Astrocyte (in vitro differentiated cells and primary cell): Measurements from ENCODE around the gene PCK1. TPM values are rescaled to one million over a fixed set of nuclear protein-coding genes. Genes with fewer than 3 reads are reported as not detected.

ENCODE experiments used
- DNase-seq: peaks from one replicate; pipeline ENCODE4 v3.0.0-alpha.2; 2010; ENCODE audit warnings: low read depth
- FAIRE-seq: peaks from 2 replicates; lab custom pipeline; 2011; peaks lifted over from hg19 to GRCh38; lab: Jason Lieb, UNC
- H2AFZ ChIP-seq: 2 replicates; pipeline ENCODE4 v1.6.0; 2012; ENCODE audit warnings: low read depth, low read length, inconsistent platforms
- H3K27ac ChIP-seq: 2 replicates; pipeline ENCODE4 v1.5.1; 2011; ENCODE audit warnings: low read depth, low read length, inconsistent platforms
- H3K27me3 ChIP-seq: 2 replicates; pipeline ENCODE4 v1.6.0; 2011; ENCODE audit warnings: low read length, inconsistent platforms; ENCODE audit not compliant: insufficient read depth
- H3K36me3 ChIP-seq: 2 replicates; pipeline ENCODE4 v1.5.1; 2011; ENCODE audit warnings: low read length, inconsistent platforms; ENCODE audit not compliant: insufficient read depth
- H3K4me1 ChIP-seq: 2 replicates; pipeline ENCODE4 v1.5.1; 2011; ENCODE audit warnings: low read length, inconsistent platforms; ENCODE audit not compliant: insufficient read depth
- H3K4me2 ChIP-seq: 2 replicates; pipeline ENCODE4 v1.6.0; 2012; ENCODE audit warnings: low read length, inconsistent platforms
- H3K4me3 ChIP-seq: 2 replicates; pipeline ENCODE4 v1.5.1; 2011; ENCODE audit warnings: low read depth, mild to moderate bottlenecking, low read length, inconsistent platforms; ENCODE audit not compliant: insufficient read depth
- H3K79me2 ChIP-seq: 2 replicates; pipeline ENCODE4 v1.6.0; 2012; ENCODE audit warnings: mild to moderate bottlenecking, low read length, inconsistent platforms; ENCODE audit not compliant: insufficient read depth
- H3K9ac ChIP-seq: 2 replicates; pipeline ENCODE4 v1.6.0; 2012; ENCODE audit warnings: mild to moderate bottlenecking, low read length, inconsistent platforms
- H3K9me3 ChIP-seq: 2 replicates; pipeline ENCODE4 v1.5.1; 2012; ENCODE audit warnings: low read depth, mild to moderate bottlenecking, low read length, inconsistent platforms; ENCODE audit not compliant: insufficient read depth
- H4K20me1 ChIP-seq: 2 replicates; pipeline ENCODE4 v1.6.0; 2012; ENCODE audit warnings: low read length, inconsistent platforms; ENCODE audit not compliant: insufficient read depth
- H3K27ac Mint-ChIP-seq: one replicate; pipeline ENCODE4 v1.8.0; 2021; ENCODE audit warnings: mild to moderate bottlenecking, mixed read lengths; ENCODE audit not compliant: unreplicated experiment
- H3K27me3 Mint-ChIP-seq: one replicate; pipeline ENCODE4 v1.8.0; 2021; ENCODE audit warnings: low read depth, mixed read lengths; ENCODE audit not compliant: unreplicated experiment
- H3K36me3 Mint-ChIP-seq: one replicate; pipeline ENCODE4 v1.8.0; 2021; ENCODE audit warnings: low read depth, mixed read lengths; ENCODE audit not compliant: unreplicated experiment
- H3K4me1 Mint-ChIP-seq: one replicate; pipeline ENCODE4 v1.8.0; 2021; ENCODE audit warnings: low read depth, mixed read lengths; ENCODE audit not compliant: unreplicated experiment
- H3K4me3 Mint-ChIP-seq: one replicate; pipeline ENCODE4 v1.8.0; 2021; ENCODE audit warnings: mild to moderate bottlenecking, moderate library complexity, mixed read lengths; ENCODE audit not compliant: unreplicated experiment
- H3K9me3 Mint-ChIP-seq: one replicate; pipeline ENCODE4 v1.8.0; 2021; ENCODE audit warnings: mild to moderate bottlenecking, mixed read lengths; ENCODE audit not compliant: unreplicated experiment
- EZH2 ChIP-seq: IDR thresholded peaks from 2 replicates; pipeline ENCODE4 v1.6.1; 2012; ENCODE audit warnings: mild to moderate bottlenecking, low read length, inconsistent platforms; ENCODE audit not compliant: insufficient read depth
- total RNA-seq: library from RNA; stranded (reverse); gene quantifications from 2 replicates; pipeline ENCODE4 v1.2.1, GENCODE V29; 2021
- TF ChIP-seq, protein P1 (sequence below): IDR thresholded peaks from 2 replicates; pipeline ENCODE4 v1.5.1; 2011; ENCODE audit warnings: low read depth, mild to moderate bottlenecking, inconsistent platforms, low read length, moderate library complexity; ENCODE audit not compliant: insufficient read depth

The PCK1 gene
- total RNA-seq, 1 donor from 2014 or later, result not detected

- no peaks in the 10 kb centered on the region for H4K20me1 ChIP-seq
- no peak overlapping the region for H3K4me2 ChIP-seq
- no peaks in the 10 kb centered on the region for H3K36me3 ChIP-seq
- H3K36me3 Mint-ChIP-seq, result no peaks in the 10 kb centered on the region
- no peaks in the 10 kb centered on the region for H3K9me3 ChIP-seq
- H3K27ac Mint-ChIP-seq, result no peak overlapping the region
- H3K4me1 Mint-ChIP-seq, result no peaks in the 10 kb centered on the region
- no peak for DNase-seq
- no peak overlapping the region for H3K9ac ChIP-seq
- H3K4me3 ChIP-seq, result no peak overlapping the region
- no peaks in the 10 kb centered on the region for H3K9me3 Mint-ChIP-seq
- FAIRE-seq, result no peak
- H3K27me3 ChIP-seq, result peaks cover 2% of the 10 kb centered on the region
- no peaks in the 10 kb centered on the region for H3K79me2 ChIP-seq
- H3K27ac ChIP-seq, result no peak overlapping the region
- H3K27me3 Mint-ChIP-seq, result peaks cover 35% of the 10 kb centered on the region
- TF ChIP-seq, protein P1, sequence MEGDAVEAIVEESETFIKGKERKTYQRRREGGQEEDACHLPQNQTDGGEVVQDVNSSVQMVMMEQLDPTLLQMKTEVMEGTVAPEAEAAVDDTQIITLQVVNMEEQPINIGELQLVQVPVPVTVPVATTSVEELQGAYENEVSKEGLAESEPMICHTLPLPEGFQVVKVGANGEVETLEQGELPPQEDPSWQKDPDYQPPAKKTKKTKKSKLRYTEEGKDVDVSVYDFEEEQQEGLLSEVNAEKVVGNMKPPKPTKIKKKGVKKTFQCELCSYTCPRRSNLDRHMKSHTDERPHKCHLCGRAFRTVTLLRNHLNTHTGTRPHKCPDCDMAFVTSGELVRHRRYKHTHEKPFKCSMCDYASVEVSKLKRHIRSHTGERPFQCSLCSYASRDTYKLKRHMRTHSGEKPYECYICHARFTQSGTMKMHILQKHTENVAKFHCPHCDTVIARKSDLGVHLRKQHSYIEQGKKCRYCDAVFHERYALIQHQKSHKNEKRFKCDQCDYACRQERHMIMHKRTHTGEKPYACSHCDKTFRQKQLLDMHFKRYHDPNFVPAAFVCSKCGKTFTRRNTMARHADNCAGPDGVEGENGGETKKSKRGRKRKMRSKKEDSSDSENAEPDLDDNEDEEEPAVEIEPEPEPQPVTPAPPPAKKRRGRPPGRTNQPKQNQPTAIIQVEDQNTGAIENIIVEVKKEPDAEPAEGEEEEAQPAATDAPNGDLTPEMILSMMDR, result no peak
- no peak for TF ChIP-seq EZH2
- H3K4me3 Mint-ChIP-seq, result no peak overlapping the region
- no peak overlapping the region for H2AFZ ChIP-seq
- H3K4me1 ChIP-seq, result no peaks in the 10 kb centered on the region
Measured at GRCh38 chr20:57593134-57593886, 32.4 kb downstream of the PCK1 start.

GRCh38 chr20:57594092-57594951 lies 33.4 kb downstream of the PCK1 start:
- DNase-seq, result no peak
- no peaks in the 10 kb centered on the region for H3K4me1 Mint-ChIP-seq
- H3K9me3 ChIP-seq, result no peaks in the 10 kb centered on the region
- no peaks in the 10 kb centered on the region for H4K20me1 ChIP-seq
- no peaks in the 10 kb centered on the region for H3K9me3 Mint-ChIP-seq
- peaks cover 36% of the 10 kb centered on the region for H3K27me3 Mint-ChIP-seq
- H3K4me1 ChIP-seq, result no peaks in the 10 kb centered on the region
- no peak overlapping the region for H3K4me2 ChIP-seq
- no peaks in the 10 kb centered on the region for H3K36me3 Mint-ChIP-seq
- no peak overlapping the region for H2AFZ ChIP-seq
- no peak overlapping the region for H3K9ac ChIP-seq
- no peak overlapping the region for H3K27ac ChIP-seq
- no peak overlapping the region for H3K4me3 ChIP-seq
- no peaks in the 10 kb centered on the region for H3K27me3 ChIP-seq
- no peaks in the 10 kb centered on the region for H3K79me2 ChIP-seq
- no peaks in the 10 kb centered on the region for H3K36me3 ChIP-seq
- H3K27ac Mint-ChIP-seq, result no peak overlapping the region
- H3K4me3 Mint-ChIP-seq, result no peak overlapping the region
- FAIRE-seq, result no peak
- TF ChIP-seq, protein P1, result peak; percentile 64
- TF ChIP-seq EZH2, result no peak
